22Rv1 (cell line): ENCODE measurements around the gene ACSS2.

Experiments
- H3K27ac ChIP-seq: fragments of 450-650 bp; 2 replicates; pipeline ENCODE4 v1.5.1; 2017
- CTCF ChIP-seq: fragments of 450-650 bp; IDR thresholded peaks from 2 replicates; pipeline ENCODE4 v1.5.1; 2017; ENCODE audit warnings: mild to moderate bottlenecking
- ZFX ChIP-seq: fragments of 450-650 bp; IDR thresholded peaks from 2 replicates; pipeline ENCODE4 v1.6.1; 2017; ENCODE audit warnings: antibody characterized with exemption, borderline replicate concordance

ACSS2 gene

GRCh38 chr20:34926581-34926980 lies 50.2 kb downstream of the ACSS2 start:
- TF ChIP-seq ZFX (no peak), CTCF (no peak)
- H3K27ac ChIP-seq: peak overlapping the region; percentile 37

GRCh38 chr20:34927736-34928135 lies 51.3 kb downstream of the ACSS2 start:
- TF ChIP-seq CTCF (no peak), ZFX (no peak)
- H3K27ac ChIP-seq: peak overlapping the region; percentile 37; the same call in 1 of the 2 replicates

GRCh38 chr20:34928411-34928810 lies 52.0 kb downstream of the ACSS2 start:
- peak overlapping the region; percentile 37; the same call in 1 of the 2 replicates for H3K27ac ChIP-seq
- TF ChIP-seq CTCF (no peak), ZFX (no peak)

- TF ChIP-seq CTCF: no peak
- no peak for TF ChIP-seq ZFX
- H3K27ac ChIP-seq: no peak overlapping the region
Measured at GRCh38 chr20:34931771-34932170, 55.4 kb downstream of the ACSS2 start.

GRCh38 chr20:34938466-34939163 lies 62.2 kb downstream of the ACSS2 start:
- no peak overlapping the region for H3K27ac ChIP-seq
- TF ChIP-seq ZFX: no peak
- no peak for TF ChIP-seq CTCF

GRCh38 chr20:34940081-34940481 lies 63.7 kb downstream of the ACSS2 start:
- H3K27ac ChIP-seq: no peak overlapping the region
- TF ChIP-seq ZFX: no peak
- no peak for TF ChIP-seq CTCF

- TF ChIP-seq ZFX (no peak), CTCF (no peak)
- no peak overlapping the region for H3K27ac ChIP-seq
Measured at GRCh38 chr20:34941226-34941625, 64.8 kb downstream of the ACSS2 start.
